IPS-NIHi7 (cell line): ENCODE data around the gene MACROD2.

ENCODE experiments used
- DNase-seq: peaks from one replicate; pipeline ENCODE4 v3.0.0; 2012; ENCODE audit warnings: mixed read lengths; ENCODE audit errors: extremely low spot score

The MACROD2 gene

GRCh38 chr20:16054985-16055384 is 2059.7 kb downstream of the MACROD2 start:
- no peak for DNase-seq

GRCh38 chr20:16057651-16058050 is 2062.3 kb downstream of the MACROD2 start:
- DNase-seq: no peak

DNA sequence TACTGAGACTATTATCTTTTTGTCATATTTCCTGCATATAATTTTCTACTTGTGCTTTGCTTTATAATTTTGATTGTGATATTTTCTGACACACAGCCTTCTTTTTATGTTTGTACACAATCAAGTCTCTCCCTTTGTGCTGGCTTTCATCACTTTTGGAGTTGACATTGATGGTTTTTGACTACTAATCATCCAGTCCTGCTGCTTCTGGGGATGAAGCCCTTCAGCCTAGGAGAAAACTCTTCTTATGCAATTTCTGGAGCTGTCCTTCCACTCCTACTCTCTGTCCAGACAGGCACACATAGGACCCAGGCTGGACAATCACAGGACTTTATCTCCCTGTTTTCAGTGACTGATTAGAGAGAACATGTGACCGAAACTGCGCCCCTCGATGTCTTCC is 2063.0 kb downstream of the MACROD2 start:
- DNase-seq: no peak

GRCh38 chr20:16059841-16060240 is 2064.5 kb downstream of the MACROD2 start:
- DNase-seq: no peak

GRCh38 chr20:16061351-16061750 is 2066.0 kb downstream of the MACROD2 start:
- DNase-seq: no peak

GRCh38 chr20:16062661-16063581 is 2067.6 kb downstream of the MACROD2 start:
- DNase-seq: no peak

GRCh38 chr20:16063881-16064280 is 2068.6 kb downstream of the MACROD2 start:
- DNase-seq: no peak

GRCh38 chr20:16064989-16065707 is 2069.8 kb downstream of the MACROD2 start:
- no peak for DNase-seq

GRCh38 chr20:16066571-16066970 is 2071.3 kb downstream of the MACROD2 start:
- DNase-seq: no peak

DNA sequence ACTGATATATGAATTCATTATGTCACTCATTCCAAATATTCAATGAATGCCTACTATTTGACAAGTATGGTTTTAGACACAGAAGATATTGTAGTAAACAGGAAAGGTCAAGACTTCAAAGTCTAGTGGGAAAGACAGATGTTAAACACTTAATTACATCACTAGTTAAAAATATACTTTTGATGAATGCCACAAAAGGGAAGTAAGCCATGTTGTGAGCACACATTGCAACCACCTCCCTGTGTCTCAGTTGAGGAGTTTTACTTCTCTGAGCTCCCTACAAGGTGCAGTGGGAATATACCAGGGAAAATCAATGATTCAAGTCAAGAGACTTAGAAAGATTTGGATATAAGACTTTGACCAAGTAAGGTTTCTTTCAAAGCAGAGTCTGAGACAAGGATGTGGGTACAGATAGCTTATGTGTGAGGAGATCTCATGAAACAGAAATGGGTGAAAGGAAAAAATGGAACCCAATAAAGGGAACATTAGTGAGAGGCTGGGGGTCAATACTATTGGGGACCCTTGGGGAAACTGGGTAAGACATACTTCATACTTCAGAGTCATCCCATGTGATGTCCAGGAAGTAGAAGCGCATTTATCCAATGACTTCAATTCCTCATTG is 2074.2 kb downstream of the MACROD2 start:
- no peak for DNase-seq

- no peak for DNase-seq
These were observed 2076.9 kb downstream of the MACROD2 start for GRCh38 chr20:16072220-16072619.

DNA sequence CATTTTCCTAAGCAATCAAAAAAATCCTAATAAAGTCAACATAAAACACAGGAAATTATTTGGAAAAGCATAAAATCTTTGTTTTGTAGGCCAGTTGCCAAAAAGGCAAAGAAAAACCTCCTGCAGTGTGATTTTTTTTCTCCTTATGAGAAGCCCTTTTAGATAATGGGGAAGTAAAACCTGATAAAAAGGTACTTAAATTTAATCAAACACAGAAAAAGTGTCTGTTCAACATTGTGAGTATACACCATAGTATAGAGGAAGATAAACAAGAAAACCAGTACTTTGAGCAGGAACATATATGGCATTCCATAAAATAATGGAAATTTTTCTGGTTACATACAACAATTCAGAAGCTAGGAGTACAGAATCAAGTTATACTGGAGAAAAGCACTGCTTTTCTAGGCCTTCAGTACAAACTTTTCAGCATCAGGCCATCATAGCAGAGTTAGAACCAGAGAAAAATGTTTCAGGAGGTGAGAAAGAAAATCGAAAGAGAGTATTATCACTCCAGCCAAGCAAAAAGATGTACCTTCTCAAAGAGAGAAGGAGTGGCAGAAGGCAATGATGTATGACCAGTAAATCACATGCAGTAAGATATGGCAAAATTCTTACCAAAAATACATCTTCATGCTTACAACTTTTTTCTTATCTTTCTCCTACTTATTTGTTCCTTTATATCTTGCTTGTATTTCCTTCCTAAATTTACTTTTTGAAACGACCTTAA is 2083.0 kb downstream of the MACROD2 start:
- no peak for DNase-seq

DNA sequence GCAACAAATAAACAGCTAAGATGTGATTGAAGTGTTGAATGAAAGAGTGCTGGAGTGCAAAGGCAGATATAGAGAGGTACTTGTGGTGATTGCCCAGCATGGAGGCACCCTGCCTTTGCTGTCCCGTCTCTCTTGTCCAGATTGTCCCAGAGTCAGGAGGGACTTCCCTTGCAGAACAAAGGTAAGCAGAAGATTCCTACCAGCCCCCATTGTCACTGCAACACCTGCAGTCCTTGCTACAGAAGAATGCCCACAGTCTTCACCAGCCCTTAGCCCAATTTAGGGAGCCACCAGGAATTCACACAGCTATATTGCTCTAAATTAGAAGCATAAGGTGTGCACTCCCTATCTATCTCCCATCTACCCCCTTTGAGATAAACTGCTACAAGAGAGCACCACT is 2086.1 kb downstream of the MACROD2 start:
- DNase-seq: no peak

- DNase-seq: no peak
These were observed 2086.8 kb downstream of the MACROD2 start for GRCh38 chr20:16082051-16082550.

- no peak for DNase-seq
These were observed 2088.4 kb downstream of the MACROD2 start for GRCh38 chr20:16083639-16084280.

DNA sequence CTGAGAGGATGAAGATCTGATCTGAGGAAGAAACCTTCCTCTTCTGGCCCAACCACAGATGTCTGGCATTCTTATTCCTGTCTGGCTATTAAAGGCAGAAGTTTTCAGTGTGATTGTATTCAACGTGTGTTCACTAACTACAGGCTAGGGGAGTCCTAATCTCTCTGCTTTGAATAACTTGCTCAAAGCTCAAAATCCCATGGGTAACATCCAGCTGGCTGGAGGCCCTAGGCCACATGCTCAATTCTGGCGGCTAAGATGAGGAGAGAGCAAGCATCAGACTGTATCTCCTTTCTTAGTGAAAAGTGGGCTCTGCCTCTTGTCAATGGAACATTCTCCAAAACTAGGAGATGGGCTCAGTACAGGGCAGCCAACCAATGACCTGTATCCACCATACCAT is 2099.9 kb downstream of the MACROD2 start:
- DNase-seq: no peak

DNA sequence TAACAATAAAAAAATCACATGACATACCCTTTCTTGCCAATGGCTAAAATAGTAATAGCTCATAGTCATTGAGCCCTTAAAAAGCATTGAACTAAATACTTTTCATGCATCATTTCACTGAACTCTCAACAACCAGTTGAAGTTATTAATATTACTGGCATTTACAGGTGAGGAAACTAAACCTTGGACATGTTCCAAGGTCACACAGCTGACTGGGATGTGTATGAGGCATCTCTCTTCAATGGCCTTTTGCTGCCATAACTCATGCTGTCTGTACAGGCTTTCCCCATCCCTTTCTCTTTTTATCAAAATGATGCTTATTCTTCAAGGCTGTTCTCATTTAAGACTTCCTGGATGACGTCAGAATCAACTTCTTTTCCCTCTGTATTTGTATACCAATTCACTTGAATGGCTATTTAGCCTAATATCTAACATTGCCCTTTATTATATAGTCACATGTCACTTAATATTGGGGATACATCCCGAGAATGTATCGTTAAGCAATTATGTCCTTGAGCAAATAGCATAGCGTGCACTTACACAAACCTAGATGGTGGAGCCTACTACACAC is 2101.5 kb downstream of the MACROD2 start:
- DNase-seq: no peak

DNA sequence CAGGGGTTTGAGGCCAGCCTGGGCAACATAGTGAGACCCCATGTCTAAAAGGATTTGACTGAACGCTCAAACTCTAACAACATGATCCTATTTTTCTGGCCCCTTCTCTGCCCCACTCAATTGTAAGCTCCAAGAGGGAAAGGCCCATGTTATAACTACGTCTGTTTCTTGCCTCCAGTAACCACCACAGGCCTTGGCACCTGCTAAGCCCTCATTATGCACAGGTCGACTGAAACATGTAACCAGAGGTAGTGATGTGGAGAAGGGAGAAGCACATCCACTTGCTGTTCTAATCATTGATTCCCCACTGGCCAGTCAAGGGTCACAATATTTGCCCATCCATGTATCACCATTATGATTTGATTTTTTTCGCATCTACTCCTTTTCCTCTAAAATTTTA is 2102.5 kb downstream of the MACROD2 start:
- no peak for DNase-seq

DNA sequence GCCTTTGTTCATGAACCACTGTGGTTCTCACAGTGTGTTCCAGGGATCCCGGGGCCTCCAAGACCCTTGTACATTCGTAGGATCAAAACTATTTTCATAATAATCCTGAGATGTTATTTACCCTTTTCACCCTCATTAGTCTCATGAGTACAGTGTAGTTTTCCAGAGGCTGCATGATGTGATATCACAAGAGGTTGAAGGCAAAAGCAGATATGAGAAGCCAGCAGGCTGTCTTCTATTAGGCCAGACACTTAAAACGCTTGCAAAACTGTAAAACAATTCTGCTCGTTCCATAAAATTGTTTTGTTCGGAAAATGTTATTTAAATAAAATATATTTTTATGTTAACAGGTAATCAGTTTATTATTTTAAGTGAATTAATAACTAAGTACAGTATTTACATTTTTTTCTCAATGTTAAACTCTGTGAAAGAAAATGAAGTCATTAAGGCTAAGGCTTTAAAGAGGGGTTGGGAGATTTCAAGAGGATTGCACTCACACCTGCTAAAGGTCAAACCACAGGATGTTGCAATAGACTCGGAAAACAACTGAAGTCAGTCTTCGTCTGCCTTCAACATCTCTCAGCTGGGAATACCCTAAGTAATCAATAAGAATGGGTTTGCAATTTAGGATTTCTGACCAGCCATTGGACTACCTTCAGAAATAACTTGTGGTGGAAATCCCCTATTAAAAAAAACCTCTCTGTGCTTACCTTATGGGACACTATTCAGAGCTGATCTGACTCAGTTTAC is 2103.7 kb downstream of the MACROD2 start:
- DNase-seq: no peak

- DNase-seq: no peak
These were observed 2104.8 kb downstream of the MACROD2 start for GRCh38 chr20:16100111-16100510.
